GM18867 (cell line): ENCODE measurements around the gene MTMR10.

Source experiments
- ATAC-seq: cut with Tn5 transposase; IDR thresholded peaks from one replicate; pipeline ENCODE4 v1.9.1; 2021; ENCODE audit warnings: mild to moderate bottlenecking, moderate library complexity; ENCODE audit not compliant: unreplicated experiment

MTMR10 gene

GRCh38 chr15:30921781-30922479, 69.5 kb downstream of the MTMR10 start:
- no peak for ATAC-seq

DNA sequence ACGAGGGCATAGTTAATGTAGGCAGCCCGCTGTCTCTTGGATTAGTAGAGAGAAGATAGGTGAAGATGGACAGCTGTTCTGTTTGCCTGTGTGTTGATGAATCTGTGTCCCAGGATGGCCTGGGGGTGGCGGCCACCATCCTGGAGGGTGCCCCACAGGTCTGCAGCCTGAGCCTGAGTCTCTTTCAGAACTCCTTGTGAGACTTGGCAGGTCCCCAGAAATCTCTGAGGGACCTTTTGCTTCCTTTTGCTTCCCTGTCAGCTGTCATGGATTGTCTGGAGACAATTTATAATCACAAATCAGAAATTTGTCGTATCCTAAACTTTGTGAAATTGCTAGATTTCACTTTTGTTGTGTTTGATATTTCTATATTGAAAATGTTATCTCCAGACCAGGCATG, 70.3 kb downstream of the MTMR10 start:
- ATAC-seq = no peak

DNA sequence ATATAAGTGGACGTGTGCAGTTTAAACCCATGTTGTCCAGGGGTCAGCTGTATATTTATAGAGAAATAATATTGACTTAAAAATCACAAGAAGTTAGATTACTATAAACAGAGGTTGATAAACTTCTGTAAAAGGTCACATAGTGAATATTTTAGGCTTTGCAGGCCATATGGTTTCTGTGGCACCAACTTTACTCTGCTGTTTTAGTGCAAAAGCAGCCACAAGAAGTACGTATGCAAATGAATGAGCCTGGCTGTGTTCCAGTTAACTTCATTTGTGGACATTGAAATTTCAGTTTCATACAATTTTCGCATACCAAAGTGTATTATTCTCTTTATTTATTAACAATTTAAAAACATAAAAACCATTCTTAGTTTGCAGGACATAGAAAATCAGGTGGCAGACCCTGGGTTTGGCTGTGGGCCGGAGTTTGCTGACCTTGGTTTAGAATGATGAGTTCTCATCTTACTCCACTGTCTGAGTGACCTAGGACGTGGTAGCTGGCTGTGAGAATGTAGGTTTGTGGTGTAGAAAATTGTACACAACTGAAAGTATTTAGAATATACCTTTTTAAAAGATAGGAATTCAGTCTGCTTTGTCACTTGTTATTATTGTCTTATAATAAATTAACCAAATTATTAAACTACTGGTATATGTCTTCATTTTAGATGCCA, 71.4 kb downstream of the MTMR10 start:
- ATAC-seq = peak; percentile 46

- no peak for ATAC-seq
Observed at GRCh38 chr15:30918366-30918765, 73.1 kb downstream of the MTMR10 start.

- ATAC-seq = no peak
Observed at GRCh38 chr15:30917675-30918074, 73.8 kb downstream of the MTMR10 start.

- no peak for ATAC-seq
Observed at GRCh38 chr15:30917013-30917412, 74.4 kb downstream of the MTMR10 start.

DNA sequence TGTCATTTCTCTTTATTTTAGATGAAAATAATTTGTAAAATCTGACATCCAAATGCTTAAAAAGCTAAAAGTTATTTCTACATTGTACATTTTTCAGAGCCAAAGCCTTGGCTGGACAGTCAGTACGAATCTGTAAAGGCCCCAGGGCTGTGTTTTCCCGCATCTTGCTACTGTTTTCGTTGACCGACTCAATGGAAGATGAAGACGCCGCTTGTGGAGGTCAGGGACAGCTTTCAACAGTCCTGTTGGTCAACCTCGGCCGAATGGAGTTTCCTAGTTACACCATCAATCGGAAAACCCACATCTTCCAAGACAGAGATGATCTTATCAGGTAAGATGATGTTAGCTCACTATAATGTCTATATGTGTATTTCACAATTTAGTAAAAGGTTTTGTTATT, 77.7 kb downstream of the MTMR10 start:
- no peak for ATAC-seq

DNA sequence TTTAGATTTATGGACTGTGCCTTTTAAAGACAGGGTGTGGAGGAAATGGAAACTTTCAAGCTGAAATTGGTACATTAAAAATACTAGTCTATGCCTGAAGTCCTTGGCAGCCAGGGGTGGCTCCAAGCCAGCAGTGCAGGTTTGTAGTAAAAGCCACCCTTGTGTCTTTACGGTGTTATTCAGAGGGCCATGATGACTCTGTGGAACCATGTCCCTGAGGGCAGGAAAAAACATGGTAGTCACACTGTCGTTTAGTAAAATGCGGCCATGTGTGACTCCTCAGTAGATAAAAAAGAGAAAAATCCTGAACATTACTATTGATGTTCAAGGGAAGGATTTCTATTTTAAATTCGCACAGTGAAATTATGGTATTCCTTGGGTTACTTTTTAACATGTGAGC, 85.1 kb downstream of the MTMR10 start:
- ATAC-seq = no peak

- no peak for ATAC-seq
Observed at GRCh38 chr15:30905821-30906220, 85.6 kb downstream of the MTMR10 start.

- no peak for ATAC-seq
Observed at GRCh38 chr15:30904812-30905211, 86.6 kb downstream of the MTMR10 start.

GRCh38 chr15:30903497-30904187, 87.8 kb downstream of the MTMR10 start, which contains the start of gene FAN1:
Gene FAN1, plus strand, starts transcription at chr15:30903915. Its CDS starts 749 bp downstream, at chr15:30904664.
- ATAC-seq = peak; percentile 91

DNA sequence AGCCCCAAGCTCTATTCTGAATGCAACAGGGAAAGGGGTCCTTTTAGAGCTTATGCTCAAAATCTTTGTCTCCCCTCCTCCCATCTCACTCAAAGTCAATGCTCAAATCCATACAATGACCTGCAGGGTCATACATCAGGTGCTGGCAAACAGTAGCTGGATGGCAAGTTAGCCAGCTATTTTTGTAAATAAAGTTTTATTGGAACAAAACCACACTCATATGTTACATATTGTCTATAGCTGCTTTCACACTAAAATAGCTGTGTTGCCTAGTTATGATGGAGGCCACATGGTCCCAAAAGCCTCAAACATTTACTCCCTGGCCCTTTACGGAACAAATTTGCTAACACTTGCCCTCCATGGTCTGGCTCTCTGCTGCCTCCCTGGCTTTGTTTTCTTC, 89.5 kb downstream of the MTMR10 start:
- no peak for ATAC-seq

DNA sequence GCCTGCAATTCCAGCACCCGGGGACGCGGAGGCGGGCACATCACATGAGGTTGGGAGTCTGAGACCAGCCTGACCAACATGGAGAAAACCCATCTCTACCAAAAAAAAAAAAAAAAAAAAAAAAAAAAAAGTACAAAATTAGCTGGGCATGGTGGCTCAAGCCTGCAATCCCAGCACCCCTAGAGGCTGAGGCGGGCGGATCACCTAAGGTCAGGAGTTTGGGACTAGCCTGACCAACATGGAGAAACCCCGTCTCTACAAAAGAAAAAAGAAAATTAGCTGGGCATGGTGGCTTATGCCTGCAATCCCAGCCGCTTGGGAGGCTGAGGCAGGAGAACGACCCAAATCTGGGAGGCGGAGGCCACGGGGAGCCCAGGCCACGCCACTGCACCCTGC, 95.2 kb downstream of the MTMR10 start:
- no peak for ATAC-seq

GRCh38 chr15:30895461-30896210, 95.8 kb downstream of the MTMR10 start:
- no peak for ATAC-seq

DNA sequence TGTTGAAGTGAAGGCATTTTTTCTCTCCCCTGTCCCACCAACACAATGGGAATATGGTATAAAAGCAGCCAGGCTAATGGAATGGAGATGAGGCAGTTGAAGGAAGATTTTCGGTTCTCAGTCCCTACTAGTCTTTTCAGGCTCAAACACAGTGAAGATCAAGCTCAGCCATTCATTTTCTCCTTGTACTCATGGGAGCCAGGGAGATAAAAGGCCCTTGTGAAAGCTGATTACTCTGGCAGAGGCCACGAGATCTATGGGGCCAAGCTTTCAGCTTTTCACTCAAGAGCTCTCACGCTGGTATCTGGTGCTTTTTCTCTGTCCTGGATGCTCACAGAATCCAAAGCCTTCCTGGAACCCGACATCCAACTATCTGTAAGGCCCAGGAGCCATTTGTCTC, 102.2 kb downstream of the MTMR10 start:
- no peak for ATAC-seq
